ENCODE measurements around the gene PKN1. TPM values are rescaled to one million over a fixed set of nuclear protein-coding genes. Genes with fewer than 3 reads are reported as not detected.
"Not testable (repeated sequence)": the region's sequence is repeated elsewhere in the genome, so short reads cannot be mapped to it uniquely, and the experiment has no call there.

PKN1 gene
- total and polyA plus RNA-seq, 4 donors = 53.5 to 117 (median 91.1) TPM

- Histone ChIP-seq H3K27me3 (ENCODE audit: control insufficient read depth, insufficient read depth, low read length) (no peaks in the 10 kb centered on the region), H3K36me3 (ENCODE audit: control insufficient read depth, insufficient read depth, low read length) (peaks cover 2% of the 10 kb centered on the region), H3K9me3 (ENCODE audit: control insufficient read depth, insufficient read depth, low read length) (no peaks in the 10 kb centered on the region), H3K4me1 (ENCODE audit: control insufficient read depth, insufficient read depth, low read length) (peaks cover 3% of the 10 kb centered on the region), H3K4me3 (ENCODE audit: low read depth, low read length) (no peak overlapping the region), H3K27ac (ENCODE audit: low read depth, low read length) (no peak overlapping the region)
- DNase-seq (ENCODE audit: low read depth in 4 of 6, low spot score in 6 of 6) = no peak
- 80% methylated on average over 15 of the region's 16 CpGs for WGBS (ENCODE audit: insufficient coverage)
These were observed 37.3 kb upstream of the PKN1 start for GRCh38 chr19:14395710-14396336.

GRCh38 chr19:14396730-14397129 lies 36.4 kb upstream of the PKN1 start:
- H3K27me3 ChIP-seq (ENCODE audit: control insufficient read depth, insufficient read depth, low read length); H3K4me3 ChIP-seq (ENCODE audit: low read depth, low read length); H3K4me1 ChIP-seq (ENCODE audit: control insufficient read depth, insufficient read depth, low read length); H3K27ac ChIP-seq (ENCODE audit: low read depth, low read length); H3K9me3 ChIP-seq (ENCODE audit: control insufficient read depth, insufficient read depth, low read length); DNase-seq (ENCODE audit: low read depth in 4 of 6, low spot score in 6 of 6); H3K36me3 ChIP-seq (ENCODE audit: control insufficient read depth, insufficient read depth, low read length): not testable (repeated sequence)
- WGBS (ENCODE audit: insufficient coverage) = no CpG with 5 or more reads among the region's 3 CpGs

GRCh38 chr19:14397168-14397567 lies 35.9 kb upstream of the PKN1 start:
- H3K27ac ChIP-seq (ENCODE audit: low read depth, low read length); H3K4me3 ChIP-seq (ENCODE audit: low read depth, low read length); H3K36me3 ChIP-seq (ENCODE audit: control insufficient read depth, insufficient read depth, low read length); H3K4me1 ChIP-seq (ENCODE audit: control insufficient read depth, insufficient read depth, low read length); H3K9me3 ChIP-seq (ENCODE audit: control insufficient read depth, insufficient read depth, low read length); DNase-seq (ENCODE audit: low read depth in 4 of 6, low spot score in 6 of 6); H3K27me3 ChIP-seq (ENCODE audit: control insufficient read depth, insufficient read depth, low read length): not testable (repeated sequence)
- WGBS (ENCODE audit: insufficient coverage) = 89% methylated on average over 10 of the region's 16 CpGs

GRCh38 chr19:14400951-14401431 lies 32.1 kb upstream of the PKN1 start:
- DNase-seq (ENCODE audit: low read depth in 4 of 6, low spot score in 6 of 6) = no peak
- Histone ChIP-seq H3K27ac (ENCODE audit: low read depth, low read length) (no peak overlapping the region), H3K27me3 (ENCODE audit: control insufficient read depth, insufficient read depth, low read length) (no peaks in the 10 kb centered on the region), H3K4me3 (ENCODE audit: low read depth, low read length) (no peak overlapping the region), H3K4me1 (ENCODE audit: control insufficient read depth, insufficient read depth, low read length) (peaks cover 6% of the 10 kb centered on the region), H3K9me3 (ENCODE audit: control insufficient read depth, insufficient read depth, low read length) (no peaks in the 10 kb centered on the region), H3K36me3 (ENCODE audit: control insufficient read depth, insufficient read depth, low read length) (peaks cover 6% of the 10 kb centered on the region)
- WGBS (ENCODE audit: insufficient coverage) = 75% methylated on average over 7 of the region's 11 CpGs

GRCh38 chr19:14401468-14402195 lies 31.5 kb upstream of the PKN1 start:
- Histone ChIP-seq H3K27me3 (ENCODE audit: control insufficient read depth, insufficient read depth, low read length) (no peaks in the 10 kb centered on the region), H3K4me1 (ENCODE audit: control insufficient read depth, insufficient read depth, low read length) (peaks cover 12% of the 10 kb centered on the region), H3K9me3 (ENCODE audit: control insufficient read depth, insufficient read depth, low read length) (no peaks in the 10 kb centered on the region), H3K27ac (ENCODE audit: low read depth, low read length) (no peak overlapping the region), H3K36me3 (ENCODE audit: control insufficient read depth, insufficient read depth, low read length) (peaks cover 10% of the 10 kb centered on the region), H3K4me3 (ENCODE audit: low read depth, low read length) (no peak overlapping the region)
- WGBS (ENCODE audit: insufficient coverage) = 95% methylated on average over 18 of the region's 18 CpGs
- no peak for DNase-seq (ENCODE audit: low read depth in 4 of 6, low spot score in 6 of 6)

- no peak overlapping the region for H3K4me3 ChIP-seq (ENCODE audit: low read depth, low read length)
- no peak for DNase-seq (ENCODE audit: low read depth in 4 of 6, low spot score in 6 of 6)
- no peaks in the 10 kb centered on the region for H3K27me3 ChIP-seq (ENCODE audit: control insufficient read depth, insufficient read depth, low read length)
- peaks cover 16% of the 10 kb centered on the region for H3K4me1 ChIP-seq (ENCODE audit: control insufficient read depth, insufficient read depth, low read length)
- WGBS (ENCODE audit: insufficient coverage) = 88% methylated on average over 18 of the region's 26 CpGs
- H3K9me3 ChIP-seq (ENCODE audit: control insufficient read depth, insufficient read depth, low read length) = no peaks in the 10 kb centered on the region
- H3K27ac ChIP-seq (ENCODE audit: low read depth, low read length) = no peak overlapping the region
- H3K36me3 ChIP-seq (ENCODE audit: control insufficient read depth, insufficient read depth, low read length) = peaks cover 20% of the 10 kb centered on the region
These were observed 30.6 kb upstream of the PKN1 start for GRCh38 chr19:14402332-14403144.

GRCh38 chr19:14403145-14403930 lies 29.8 kb upstream of the PKN1 start:
- H3K4me1 ChIP-seq (ENCODE audit: control insufficient read depth, insufficient read depth, low read length) = peaks cover 19% of the 10 kb centered on the region
- not testable (repeated sequence) for H3K27me3 ChIP-seq (ENCODE audit: control insufficient read depth, insufficient read depth, low read length); H3K27ac ChIP-seq (ENCODE audit: low read depth, low read length); H3K4me3 ChIP-seq (ENCODE audit: low read depth, low read length); DNase-seq (ENCODE audit: low read depth in 4 of 6, low spot score in 6 of 6); H3K9me3 ChIP-seq (ENCODE audit: control insufficient read depth, insufficient read depth, low read length)
- WGBS (ENCODE audit: insufficient coverage) = 98% methylated on average over 6 of the region's 15 CpGs
- peaks cover 28% of the 10 kb centered on the region for H3K36me3 ChIP-seq (ENCODE audit: control insufficient read depth, insufficient read depth, low read length)

GRCh38 chr19:14404312-14404711 lies 28.8 kb upstream of the PKN1 start:
- H3K27ac ChIP-seq (ENCODE audit: low read depth, low read length) = no peak overlapping the region
- H3K4me3 ChIP-seq (ENCODE audit: low read depth, low read length) = no peak overlapping the region
- no peaks in the 10 kb centered on the region for H3K27me3 ChIP-seq (ENCODE audit: control insufficient read depth, insufficient read depth, low read length)
- 95% methylated on average over 9 of the region's 9 CpGs for WGBS (ENCODE audit: insufficient coverage)
- no peaks in the 10 kb centered on the region for H3K9me3 ChIP-seq (ENCODE audit: control insufficient read depth, insufficient read depth, low read length)
- H3K4me1 ChIP-seq (ENCODE audit: control insufficient read depth, insufficient read depth, low read length) = peaks cover 19% of the 10 kb centered on the region
- H3K36me3 ChIP-seq (ENCODE audit: control insufficient read depth, insufficient read depth, low read length) = peaks cover 37% of the 10 kb centered on the region
- DNase-seq (ENCODE audit: low read depth in 4 of 6, low spot score in 6 of 6) = no peak

GRCh38 chr19:14405380-14405757 lies 27.7 kb upstream of the PKN1 start:
- H3K27ac ChIP-seq (ENCODE audit: low read depth, low read length) = no peak overlapping the region
- H3K9me3 ChIP-seq (ENCODE audit: control insufficient read depth, insufficient read depth, low read length) = no peaks in the 10 kb centered on the region
- H3K36me3 ChIP-seq (ENCODE audit: control insufficient read depth, insufficient read depth, low read length) = peaks cover 48% of the 10 kb centered on the region
- H3K4me3 ChIP-seq (ENCODE audit: low read depth, low read length) = no peak overlapping the region
- DNase-seq (ENCODE audit: low read depth in 4 of 6, low spot score in 6 of 6) = peak in 1 of 6 donors; percentile 17
- H3K27me3 ChIP-seq (ENCODE audit: control insufficient read depth, insufficient read depth, low read length) = no peaks in the 10 kb centered on the region
- H3K4me1 ChIP-seq (ENCODE audit: control insufficient read depth, insufficient read depth, low read length) = peaks cover 19% of the 10 kb centered on the region
- 40% methylated on average over 5 of the region's 6 CpGs for WGBS (ENCODE audit: insufficient coverage)

Measured in spinal cord (tissue), 10 donors.